Mesodermal cell (in vitro differentiated cells): ENCODE measurements around the gene NSD2.

Experiments used
- H3K27ac ChIP-seq: 2 replicates; pipeline ENCODE4 v1.7.0; 2013; ENCODE audit warnings: mild to moderate bottlenecking, low read depth, low read length, moderate library complexity; ENCODE audit not compliant: severe bottlenecking
- H3K36me3 ChIP-seq: 2 replicates; pipeline ENCODE4 v1.7.1; 2013; ENCODE audit warnings: mild to moderate bottlenecking, low read length, moderate library complexity; ENCODE audit not compliant: control insufficient read depth, insufficient read depth
- H3K4me1 ChIP-seq: one replicate; pipeline ENCODE4 v1.7.1; 2013; ENCODE audit warnings: mild to moderate bottlenecking, low read length; ENCODE audit not compliant: insufficient read depth, control insufficient read depth, poor library complexity, severe bottlenecking
- H3K4me3 ChIP-seq: 2 replicates; pipeline ENCODE4 v1.7.0; 2013; ENCODE audit warnings: low read length, control low read depth, mild to moderate bottlenecking; ENCODE audit not compliant: insufficient read depth, poor library complexity, severe bottlenecking; ENCODE audit errors: extremely low read depth
- H3K9me3 ChIP-seq: 2 replicates; pipeline ENCODE4 v1.7.1; 2013; ENCODE audit warnings: mild to moderate bottlenecking, low read length, moderate library complexity; ENCODE audit not compliant: control insufficient read depth
- WGBS, 2 experiments: methylation state at CpG; one replicate each; pipeline ENCODE4 v1.1.5; 2013; ENCODE audit warnings: missing lambda C conversion rate in 2 of 2; ENCODE audit not compliant: insufficient coverage in 2 of 2; 5-methylcytosine and 5-hydroxymethylcytosine counted together

NSD2 gene

DNA sequence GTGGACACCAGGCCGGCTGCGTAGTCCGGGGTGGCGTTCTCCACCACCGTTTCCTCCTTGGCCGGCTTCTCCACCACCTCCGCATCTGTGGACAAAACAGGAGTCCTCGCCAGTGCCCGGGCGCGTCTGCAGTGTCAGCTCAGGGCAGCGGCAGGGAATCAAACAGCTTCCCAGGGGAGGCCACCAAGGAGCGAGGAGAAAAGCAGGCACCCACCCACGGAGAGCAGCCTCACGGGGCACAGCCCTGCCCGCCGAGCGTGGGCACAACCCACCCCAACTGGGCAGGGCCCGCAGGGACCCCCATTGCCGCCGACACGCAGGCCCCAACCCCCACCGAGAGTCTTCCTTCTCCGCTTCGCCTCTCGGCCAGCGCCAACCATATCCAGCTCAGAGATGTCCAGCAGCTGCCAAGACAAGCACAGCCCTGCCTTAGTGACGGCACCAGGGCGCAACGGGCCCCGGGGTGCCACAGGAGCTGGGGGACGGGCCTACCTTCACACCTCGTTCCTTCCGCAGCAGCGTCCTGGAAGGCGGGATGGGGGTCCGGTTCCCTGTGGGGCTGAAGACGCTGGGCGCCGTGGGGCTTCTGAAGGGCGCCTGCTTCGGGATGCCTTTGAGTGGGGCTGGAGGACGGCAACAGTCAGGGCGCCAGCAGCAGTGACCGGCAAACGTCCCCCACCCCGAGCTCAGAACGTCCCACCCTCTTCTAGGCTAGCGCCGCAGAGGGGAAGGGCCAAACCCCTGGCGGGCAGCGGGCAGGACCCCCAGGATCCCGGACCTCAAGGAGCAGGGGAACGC is 114.8 kb downstream of the NSD2 start:
- Histone ChIP-seq H3K4me3 (no peak overlapping the region), H3K36me3 (peaks cover 89% of the 10 kb centered on the region), H3K4me1 (no peaks in the 10 kb centered on the region), H3K9me3 (no peaks in the 10 kb centered on the region), H3K27ac (no peak overlapping the region)
- 93 to 97% methylated on average over 46 to 47 of the region's 54 CpGs for WGBS, 2 experiments

DNA sequence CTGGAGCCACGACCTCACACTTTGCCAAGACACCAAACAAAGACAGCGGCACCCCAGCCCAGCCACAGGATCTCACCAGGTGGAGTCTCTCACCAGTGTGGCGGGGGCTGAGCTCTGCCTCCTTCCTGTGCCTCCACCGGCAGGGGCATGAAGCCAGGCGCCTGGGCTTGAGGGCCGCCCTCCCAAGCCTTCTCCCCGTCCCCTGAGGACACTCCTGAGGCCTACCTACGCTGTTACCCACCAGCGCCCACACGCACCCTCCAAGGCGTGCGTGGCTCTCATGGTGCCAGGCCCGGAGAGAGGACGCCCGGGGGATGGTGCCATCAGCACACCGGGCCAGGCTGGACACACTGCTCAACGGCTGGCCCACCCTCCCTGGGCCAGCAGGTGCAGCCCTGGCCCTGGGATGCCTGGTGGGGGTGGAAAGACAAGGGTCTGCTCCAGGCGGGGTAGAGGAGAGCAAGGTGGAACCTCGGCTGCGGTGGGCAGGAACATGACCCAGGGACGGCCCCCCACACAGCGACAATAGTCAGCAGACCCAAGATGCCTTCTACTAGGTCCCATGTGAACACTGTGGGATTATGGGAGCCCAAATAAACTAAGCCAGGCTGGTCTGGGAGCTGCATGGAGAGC is 115.5 kb downstream of the NSD2 start:
- H3K36me3 ChIP-seq: peaks cover 84% of the 10 kb centered on the region
- no peak overlapping the region for H3K4me3 ChIP-seq
- no peaks in the 10 kb centered on the region for H3K4me1 ChIP-seq
- H3K9me3 ChIP-seq: no peaks in the 10 kb centered on the region
- no peak overlapping the region for H3K27ac ChIP-seq
- WGBS, 2 experiments: 89 to 96% methylated on average over 17 to 21 of the region's 22 CpGs

DNA sequence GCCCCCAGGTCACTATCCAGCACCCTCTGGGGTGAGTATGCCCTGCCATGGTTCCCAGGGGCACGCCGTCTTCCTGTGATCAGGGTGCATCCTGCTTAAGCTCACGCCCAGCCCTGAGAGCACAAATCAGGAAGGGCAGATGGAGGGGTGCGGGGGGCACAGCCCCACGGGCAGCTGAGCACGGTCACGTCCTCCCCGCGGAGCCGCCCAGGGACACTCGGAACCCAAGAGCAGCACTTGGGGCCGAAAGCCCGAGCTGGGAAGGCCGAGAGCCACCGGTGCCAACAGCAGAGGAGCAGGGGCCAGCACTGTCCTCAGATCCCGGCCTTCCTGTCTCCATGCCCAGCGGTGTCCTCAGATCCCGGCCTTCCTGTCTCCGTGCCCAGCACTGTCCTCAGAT is 116.1 kb downstream of the NSD2 start:
- Histone ChIP-seq H3K36me3 (peaks cover 81% of the 10 kb centered on the region), H3K4me3 (no peak overlapping the region), H3K27ac (no peak overlapping the region), H3K4me1 (no peaks in the 10 kb centered on the region), H3K9me3 (no peaks in the 10 kb centered on the region)
- 97 to 99% methylated on average over 15 to 19 of the region's 19 CpGs for WGBS, 2 experiments

DNA sequence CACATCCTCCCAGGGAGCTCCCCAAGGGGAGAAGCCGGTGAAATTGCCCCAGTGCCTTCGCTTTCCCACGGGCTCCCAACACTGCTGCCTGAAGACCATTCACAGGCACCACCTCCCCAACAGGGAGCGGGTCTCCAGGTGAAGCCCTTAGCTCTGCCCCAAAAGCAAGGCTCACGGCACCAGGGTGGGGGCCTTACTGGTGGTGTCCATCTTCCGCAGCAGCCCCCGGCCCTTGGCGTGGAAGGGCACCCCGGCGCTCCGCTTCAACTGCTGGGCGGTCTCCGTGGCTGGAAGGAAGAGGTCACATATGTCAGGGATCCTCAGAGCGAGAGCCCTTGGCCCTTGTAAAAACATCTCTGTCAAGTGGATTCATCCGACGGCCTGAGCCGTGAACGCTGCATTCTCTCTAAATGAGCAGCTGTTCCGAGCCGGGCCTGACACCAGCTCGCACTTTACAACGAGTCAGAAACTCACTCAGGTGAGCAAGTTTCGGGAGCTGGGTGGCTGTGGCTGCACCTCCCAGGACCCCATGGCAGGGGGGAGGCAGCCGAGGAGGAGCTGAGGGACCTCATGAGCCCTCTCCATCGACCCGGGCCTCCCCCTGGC is 116.6 kb downstream of the NSD2 start:
- Histone ChIP-seq H3K36me3 (peaks cover 76% of the 10 kb centered on the region), H3K27ac (no peak overlapping the region), H3K4me1 (no peaks in the 10 kb centered on the region), H3K9me3 (no peaks in the 10 kb centered on the region), H3K4me3 (no peak overlapping the region)
- 94 to 95% methylated on average over 21 to 26 of the region's 26 CpGs for WGBS, 2 experiments

DNA sequence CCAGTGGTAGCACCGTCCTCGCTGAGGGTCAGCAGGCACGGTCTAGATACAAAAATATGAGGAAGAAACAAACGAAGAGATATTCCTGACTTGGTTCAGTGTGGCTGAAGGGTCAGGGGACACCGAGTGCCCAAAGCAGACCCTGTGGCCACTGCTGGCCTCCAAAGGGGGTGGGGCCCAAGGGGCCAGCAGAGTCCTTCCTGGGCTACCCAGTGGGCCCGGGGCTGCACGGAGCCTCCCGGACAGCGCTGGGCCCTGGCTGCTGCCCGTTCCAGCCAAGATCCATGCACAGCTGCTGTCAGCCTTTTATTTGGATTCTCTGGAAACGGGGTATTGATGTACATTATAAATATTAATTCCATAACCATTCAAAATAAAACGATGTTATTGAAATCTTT is 117.1 kb downstream of the NSD2 start:
- Histone ChIP-seq H3K4me1 (no peaks in the 10 kb centered on the region), H3K36me3 (peaks cover 71% of the 10 kb centered on the region), H3K9me3 (no peaks in the 10 kb centered on the region), H3K4me3 (no peak overlapping the region), H3K27ac (no peak overlapping the region)
- WGBS, 2 experiments: 93 to 98% methylated on average over 7 to 9 of the region's 12 CpGs

DNA sequence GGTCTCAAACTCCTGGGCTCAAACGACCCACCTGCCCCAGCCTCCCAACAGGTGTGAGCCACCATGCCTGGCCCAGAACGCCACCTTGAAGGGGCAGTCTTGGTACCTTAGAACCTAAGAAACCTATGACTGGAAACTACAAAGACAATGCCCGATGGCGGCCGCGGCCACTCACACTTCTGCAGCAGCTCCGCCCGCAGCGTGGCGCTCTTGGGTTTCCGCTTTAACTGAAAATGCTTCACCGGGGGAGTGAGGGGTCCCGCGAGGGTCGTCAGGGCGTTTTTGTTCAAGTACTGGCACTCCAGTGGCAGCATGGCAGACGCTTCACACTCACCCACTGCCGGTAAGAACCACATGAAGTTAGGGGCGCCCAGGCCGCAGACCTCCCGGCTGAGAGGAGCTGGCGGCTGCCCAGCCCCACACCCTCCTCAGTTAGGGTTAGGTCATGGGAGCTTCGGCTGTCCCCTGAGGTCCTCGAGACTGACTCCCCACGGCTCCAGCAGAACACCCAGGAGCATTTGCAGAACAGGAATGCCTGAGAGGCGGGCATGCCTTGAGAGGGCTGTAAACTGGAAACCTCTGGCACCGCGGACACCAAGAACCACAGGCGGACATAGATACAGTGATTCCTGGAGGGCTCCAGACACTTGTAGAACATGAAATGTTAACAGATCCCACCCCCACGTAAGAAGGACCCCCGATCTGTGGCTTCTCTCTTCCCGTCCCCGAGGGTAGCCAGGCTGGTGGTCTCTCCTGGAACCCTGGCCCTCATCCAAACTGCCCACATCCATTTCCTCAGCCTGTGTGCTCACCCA is 118.5 kb downstream of the NSD2 start:
- H3K4me3 ChIP-seq: no peak overlapping the region
- H3K27ac ChIP-seq: no peak overlapping the region
- peaks cover 57% of the 10 kb centered on the region for H3K36me3 ChIP-seq
- no peaks in the 10 kb centered on the region for H3K4me1 ChIP-seq
- no peaks in the 10 kb centered on the region for H3K9me3 ChIP-seq
- WGBS, 2 experiments: 95 to 96% methylated on average over 28 to 32 of the region's 33 CpGs

DNA sequence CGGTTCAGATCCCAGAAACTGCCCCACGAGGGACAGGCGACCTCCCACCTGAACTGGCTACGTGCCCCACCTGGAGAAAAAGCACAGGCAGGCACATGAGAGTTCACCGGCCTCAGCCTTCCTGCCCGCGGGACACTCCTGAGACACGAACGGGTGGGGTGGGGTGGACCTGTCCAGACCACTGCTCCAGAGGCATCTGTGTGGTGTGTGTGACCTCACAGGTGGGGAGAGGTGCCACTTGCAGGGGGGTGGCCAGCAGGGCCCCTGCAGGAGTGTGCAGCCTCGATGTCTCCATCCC is 119.1 kb downstream of the NSD2 start:
- Histone ChIP-seq H3K36me3 (peaks cover 56% of the 10 kb centered on the region), H3K4me1 (no peaks in the 10 kb centered on the region), H3K9me3 (no peaks in the 10 kb centered on the region), H3K4me3 (no peak overlapping the region), H3K27ac (no peak overlapping the region)
- WGBS, 2 experiments: 97 to 98% methylated on average over 5 to 7 of the region's 10 CpGs

DNA sequence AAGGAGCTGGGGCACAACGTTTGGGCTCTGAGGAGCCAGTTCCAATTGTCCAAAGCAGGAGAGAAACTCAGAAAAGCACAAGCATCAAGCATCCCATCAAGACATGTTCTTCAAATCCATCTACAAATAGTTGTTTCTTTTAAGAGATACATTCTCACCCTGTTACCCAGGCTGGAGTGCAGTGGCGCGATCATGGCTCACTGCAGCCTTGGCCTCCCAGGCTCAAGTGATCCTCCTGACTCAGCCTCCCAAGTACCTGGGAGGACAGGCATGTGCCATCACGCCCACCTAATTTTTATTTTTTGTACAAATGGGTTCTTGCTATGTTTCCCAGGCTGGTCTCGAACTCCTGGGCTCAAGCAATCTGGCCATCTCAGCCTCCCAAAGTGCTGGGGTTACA is 119.5 kb downstream of the NSD2 start:
- WGBS, 2 experiments: 96 to 97% methylated on average over 3 to 4 of the region's 5 CpGs
- peaks cover 54% of the 10 kb centered on the region for H3K36me3 ChIP-seq

DNA sequence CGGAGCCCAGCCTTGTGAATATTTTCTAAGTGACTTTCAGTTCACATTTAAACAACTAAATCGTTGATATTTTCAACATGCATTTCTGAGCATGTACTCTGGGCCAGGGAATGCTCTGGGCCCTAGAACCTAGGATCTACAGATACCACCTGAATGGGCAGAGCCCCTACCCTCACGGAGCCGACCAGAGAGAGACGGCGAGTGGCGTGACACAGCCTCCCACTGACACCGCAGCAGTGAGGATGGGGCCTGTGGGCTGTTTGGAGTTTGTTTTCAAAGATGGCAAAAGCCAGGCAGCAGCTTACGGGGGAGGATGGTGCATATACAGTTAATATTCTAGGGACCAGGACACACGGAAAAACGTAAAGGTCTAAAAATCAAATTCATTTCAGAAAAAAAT is 119.9 kb downstream of the NSD2 start:
- Histone ChIP-seq H3K9me3 (no peaks in the 10 kb centered on the region), H3K4me3 (no peak overlapping the region), H3K36me3 (peaks cover 53% of the 10 kb centered on the region), H3K27ac (no peak overlapping the region), H3K4me1 (no peaks in the 10 kb centered on the region)
- 98 to 100% methylated on average over 8 to 9 of the region's 11 CpGs for WGBS, 2 experiments

More for the DNA sequence above, 119.5 kb downstream of the NSD2 start:
- Histone ChIP-seq H3K4me3 (no peak overlapping the region), H3K9me3 (no peaks in the 10 kb centered on the region), H3K27ac (no peak overlapping the region), H3K4me1 (no peaks in the 10 kb centered on the region)

DNA sequence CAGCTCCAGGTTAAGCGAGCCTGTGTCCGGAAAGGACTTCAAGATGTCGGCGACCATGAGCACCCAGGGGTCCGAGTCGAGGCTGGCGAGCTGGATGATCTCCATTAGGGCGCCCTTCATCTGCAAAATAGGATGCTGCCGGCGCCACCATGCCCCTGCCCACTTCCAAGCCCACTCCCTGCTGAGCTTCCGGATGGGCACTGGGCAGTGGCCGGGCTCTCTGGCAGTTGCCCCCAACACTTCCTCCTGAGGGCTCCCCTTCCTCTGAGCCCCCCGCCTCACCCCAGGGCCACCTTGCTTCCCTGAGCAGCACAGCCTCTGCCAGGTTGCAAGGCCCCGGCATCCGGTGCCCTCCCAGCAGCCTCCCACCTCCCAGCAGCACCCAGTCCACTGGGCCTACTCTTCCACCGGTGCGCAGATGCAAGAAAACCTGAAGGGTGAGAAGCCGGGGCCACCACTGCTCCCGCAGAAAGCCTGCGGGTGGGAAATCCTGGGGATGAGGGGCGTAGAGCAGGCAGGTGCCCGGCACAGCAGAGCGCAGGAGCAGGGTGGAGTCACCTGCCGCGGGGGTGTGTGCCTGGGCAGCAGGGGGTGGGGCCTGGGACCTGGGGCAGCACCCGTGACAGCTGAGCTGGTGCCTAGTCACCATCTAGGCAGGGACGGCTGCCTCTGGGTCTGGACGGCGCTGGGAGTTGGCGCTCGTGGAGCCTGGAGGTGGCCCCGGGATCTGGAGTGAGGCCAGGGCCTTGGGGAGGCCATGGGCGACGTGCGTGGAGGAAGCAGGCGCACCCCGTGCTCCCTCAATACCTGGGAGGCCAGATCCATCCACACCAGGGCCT is 120.6 kb downstream of the NSD2 start:
- Histone ChIP-seq H3K27ac (no peak overlapping the region), H3K36me3 (peaks cover 53% of the 10 kb centered on the region), H3K4me1 (no peaks in the 10 kb centered on the region), H3K9me3 (no peaks in the 10 kb centered on the region), H3K4me3 (no peak overlapping the region)
- 94 to 96% methylated on average over 34 to 35 of the region's 37 CpGs for WGBS, 2 experiments
